AG09309 (cell line): Measurements from ENCODE around the gene PADI2.
A peak's percentile ranks its signal among the peaks of the same experiment; 100 is the strongest.

Experiments used
- DNase-seq: peaks from one replicate; pipeline ENCODE4 v3.0.0-alpha.2; 2010; ENCODE audit warnings: low read depth
- H3K4me3 ChIP-seq: 2 replicates; pipeline ENCODE4 v1.5.1; 2011; ENCODE audit warnings: mild to moderate bottlenecking, low read depth, low read length, moderate library complexity; ENCODE audit not compliant: control insufficient read depth
- TF ChIP-seq, protein P1 (sequence below): IDR thresholded peaks from 2 replicates; pipeline ENCODE4 v1.5.1; 2011; ENCODE audit warnings: mild to moderate bottlenecking, low read depth, low read length, inconsistent platforms; ENCODE audit not compliant: insufficient read depth, control insufficient read depth; ENCODE audit errors: missing control alignments

Gene PADI2

DNA sequence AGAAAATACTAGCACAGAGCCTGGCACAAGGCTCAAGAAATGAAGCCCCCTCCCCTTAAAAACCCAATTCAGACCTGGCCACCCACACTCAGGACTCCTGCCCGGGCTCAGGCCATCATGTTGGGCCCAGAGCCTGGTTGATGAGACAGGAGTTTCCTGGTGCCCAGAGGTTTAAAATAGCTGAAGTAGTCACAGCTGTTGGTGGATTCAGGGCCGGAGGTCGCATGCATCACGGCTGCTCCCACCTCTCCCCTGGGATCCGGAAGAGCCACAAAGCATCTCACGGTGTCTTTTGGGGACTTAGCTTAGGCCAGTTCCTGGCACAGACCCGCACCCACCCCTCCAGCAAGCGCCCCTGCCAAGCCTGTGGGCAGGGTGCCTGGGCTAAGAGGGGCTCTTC, 2.6 kb upstream of the PADI2 start:
- TF ChIP-seq, protein P1, sequence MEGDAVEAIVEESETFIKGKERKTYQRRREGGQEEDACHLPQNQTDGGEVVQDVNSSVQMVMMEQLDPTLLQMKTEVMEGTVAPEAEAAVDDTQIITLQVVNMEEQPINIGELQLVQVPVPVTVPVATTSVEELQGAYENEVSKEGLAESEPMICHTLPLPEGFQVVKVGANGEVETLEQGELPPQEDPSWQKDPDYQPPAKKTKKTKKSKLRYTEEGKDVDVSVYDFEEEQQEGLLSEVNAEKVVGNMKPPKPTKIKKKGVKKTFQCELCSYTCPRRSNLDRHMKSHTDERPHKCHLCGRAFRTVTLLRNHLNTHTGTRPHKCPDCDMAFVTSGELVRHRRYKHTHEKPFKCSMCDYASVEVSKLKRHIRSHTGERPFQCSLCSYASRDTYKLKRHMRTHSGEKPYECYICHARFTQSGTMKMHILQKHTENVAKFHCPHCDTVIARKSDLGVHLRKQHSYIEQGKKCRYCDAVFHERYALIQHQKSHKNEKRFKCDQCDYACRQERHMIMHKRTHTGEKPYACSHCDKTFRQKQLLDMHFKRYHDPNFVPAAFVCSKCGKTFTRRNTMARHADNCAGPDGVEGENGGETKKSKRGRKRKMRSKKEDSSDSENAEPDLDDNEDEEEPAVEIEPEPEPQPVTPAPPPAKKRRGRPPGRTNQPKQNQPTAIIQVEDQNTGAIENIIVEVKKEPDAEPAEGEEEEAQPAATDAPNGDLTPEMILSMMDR: no peak

DNA sequence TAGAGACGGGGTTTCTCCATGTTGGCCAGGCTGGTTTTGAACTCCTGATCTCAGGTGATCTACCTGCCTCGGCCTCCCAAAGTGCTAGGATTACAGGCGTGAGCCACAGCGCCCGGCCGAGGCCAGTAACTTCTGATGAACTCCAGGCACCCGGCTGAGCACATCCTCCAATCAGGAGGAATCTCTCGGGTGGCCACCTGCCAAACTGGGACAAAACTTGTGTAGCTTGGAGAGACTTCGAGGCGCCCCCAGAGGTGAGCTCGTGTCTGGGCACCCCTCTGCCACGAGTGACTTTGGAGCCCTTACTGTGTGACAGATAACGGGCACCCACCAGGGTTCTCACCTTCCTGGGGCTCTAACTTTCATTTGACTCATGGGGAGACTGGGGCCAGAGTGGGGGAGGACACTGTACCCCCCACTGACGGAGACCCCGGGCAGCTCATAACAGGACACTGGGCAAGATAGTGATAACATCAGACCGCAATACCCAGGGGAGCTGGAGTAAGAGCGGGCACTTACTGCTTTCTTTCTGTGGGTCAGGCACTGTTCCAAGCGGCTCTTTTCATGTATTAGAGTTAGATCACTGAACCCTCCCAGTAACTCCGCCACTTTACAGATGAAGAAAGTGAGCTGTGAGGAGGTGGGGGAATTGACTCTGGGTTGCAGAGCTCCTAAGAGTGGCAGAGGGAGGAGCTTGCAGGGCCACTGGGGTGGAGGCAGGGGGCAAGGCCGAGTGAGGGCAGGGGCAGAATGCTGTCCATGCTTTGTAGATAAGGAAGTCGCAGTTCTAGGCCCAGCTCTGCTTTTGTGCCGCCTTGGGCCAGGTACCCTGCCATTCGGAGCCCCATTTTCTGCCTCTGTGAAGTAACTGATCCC, 1.9 kb upstream of the PADI2 start:
- no peak for DNase-seq
- H3K4me3 ChIP-seq: no peak overlapping the region
- TF ChIP-seq, protein P1: no peak

More for the DNA sequence above, 2.6 kb upstream of the PADI2 start:
- no peak overlapping the region for H3K4me3 ChIP-seq
- DNase-seq: no peak

DNA sequence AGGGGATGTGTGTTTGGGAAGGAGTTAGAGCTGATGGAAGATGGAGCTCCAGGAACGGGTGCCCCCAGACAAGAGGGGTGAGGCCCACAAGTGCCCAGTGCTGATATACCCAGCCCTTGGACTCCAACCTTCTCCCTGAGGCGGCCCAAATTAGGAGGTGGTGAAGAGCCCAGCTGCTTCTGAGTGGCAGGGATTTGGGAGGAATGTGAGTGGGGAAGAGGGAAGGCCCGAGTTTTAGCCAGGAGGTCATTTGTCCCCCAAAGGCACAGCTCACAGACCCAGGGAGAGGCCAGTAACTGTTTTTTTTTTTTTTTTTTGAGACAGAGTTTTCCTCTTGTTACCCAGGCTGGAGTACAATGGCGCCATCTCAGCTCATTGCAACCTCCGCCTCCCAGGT, 1.2 kb upstream of the PADI2 start:
- no peak for DNase-seq
- H3K4me3 ChIP-seq: no peak overlapping the region
- TF ChIP-seq, protein P1: no peak

DNA sequence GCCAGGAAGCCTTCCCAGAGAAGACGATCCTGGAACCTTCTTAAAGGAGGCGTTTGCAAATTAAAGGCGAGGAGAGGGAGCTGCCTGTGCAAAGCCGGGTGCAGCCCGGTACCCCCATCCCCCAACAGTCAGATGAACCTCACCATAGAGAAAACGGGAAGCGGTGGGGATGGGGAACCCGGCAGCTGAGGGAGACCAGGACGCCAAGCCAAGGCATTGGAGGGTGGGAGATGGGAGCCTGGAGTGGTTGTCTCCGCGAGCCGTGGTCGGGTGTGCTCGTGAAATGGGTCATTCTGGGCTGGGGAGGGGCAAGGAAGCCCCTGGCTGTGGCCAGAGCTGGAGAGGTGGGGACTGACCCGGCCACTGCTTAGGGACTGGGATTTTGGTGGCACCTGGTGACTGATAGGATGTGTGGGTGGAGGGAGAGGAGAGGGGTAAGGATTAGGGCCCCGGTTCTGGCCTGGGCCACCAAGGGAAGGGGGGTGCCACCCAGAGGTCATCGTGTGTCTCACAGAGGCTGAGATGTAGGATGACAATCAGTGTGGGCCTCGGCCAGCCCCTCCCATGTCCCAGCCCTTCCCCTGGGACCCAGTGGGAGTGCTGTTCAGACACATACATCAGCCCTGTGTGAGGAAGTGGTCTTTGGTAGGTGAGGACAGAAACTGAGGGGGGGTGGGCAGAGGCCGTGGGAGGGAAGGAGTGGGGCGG, 676 bp upstream of the PADI2 start:
- DNase-seq: no peak
- no peak overlapping the region for H3K4me3 ChIP-seq
- TF ChIP-seq, protein P1: no peak

DNA sequence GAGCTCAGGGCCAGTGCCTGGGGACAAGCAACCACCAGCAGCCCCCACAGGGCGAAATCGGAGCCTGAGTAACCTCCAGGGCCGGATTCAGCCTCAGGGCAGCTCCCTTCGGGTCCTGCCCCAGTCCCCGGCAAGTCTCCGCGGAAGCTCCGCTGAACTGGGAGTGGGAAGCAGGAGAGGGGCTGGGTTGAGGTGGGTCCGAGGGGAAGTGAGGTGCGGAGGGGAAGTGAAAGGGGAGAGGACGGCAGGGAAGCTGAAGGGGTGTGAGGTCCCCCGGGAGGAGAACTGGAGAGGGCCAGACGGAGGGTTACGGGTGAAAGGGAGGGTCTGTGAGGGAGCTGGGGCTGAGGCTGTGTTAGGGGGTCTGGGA, 560 bp downstream of the PADI2 start:
- H3K4me3 ChIP-seq: peak overlapping the region; percentile 23
- TF ChIP-seq, protein P1: no peak
- no peak for DNase-seq

DNA sequence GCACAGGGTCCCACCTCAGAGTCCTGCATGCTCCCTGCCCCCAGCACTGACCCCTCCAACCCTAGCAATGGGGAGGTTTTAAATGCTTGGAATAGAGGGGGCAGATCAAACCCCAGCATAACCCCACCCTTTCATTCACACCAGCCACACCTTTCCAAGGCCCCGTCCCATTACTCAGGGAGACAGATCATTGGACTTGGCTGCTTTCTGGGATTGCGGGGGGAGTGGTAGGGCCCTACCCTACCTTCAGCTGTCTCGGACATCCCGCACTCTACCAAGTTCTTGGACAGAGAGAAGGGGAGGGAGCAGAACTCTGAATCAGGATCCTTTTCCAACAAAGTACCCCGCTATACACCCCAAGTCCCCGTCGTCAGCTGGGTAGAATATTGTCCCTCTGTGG, 983 bp downstream of the PADI2 start:
- no peak for DNase-seq
- TF ChIP-seq, protein P1: no peak
- no peak overlapping the region for H3K4me3 ChIP-seq
